OCI-LY1 (cell line): ENCODE results near the gene PTPRT.

ENCODE experiments used
- EZH2 ChIP-seq: fragments of 200-600 bp; sonication (generic), shearing (Covaris generic); IDR thresholded peaks from 2 replicates; pipeline ENCODE4 v1.8.0; 2017; ENCODE audit warnings: borderline replicate concordance, mixed run types, mild to moderate bottlenecking, antibody characterized with exemption, low read length, moderate library complexity, mixed read lengths
- TF ChIP-seq, protein P1 (sequence below): fragments of 200-600 bp; sonication (generic), shearing (Covaris generic); IDR thresholded peaks from 2 replicates; pipeline ENCODE4 v1.5.1; 2017; ENCODE audit warnings: mild to moderate bottlenecking, antibody characterized with exemption, low read length, moderate library complexity, mixed read lengths

DNA sequence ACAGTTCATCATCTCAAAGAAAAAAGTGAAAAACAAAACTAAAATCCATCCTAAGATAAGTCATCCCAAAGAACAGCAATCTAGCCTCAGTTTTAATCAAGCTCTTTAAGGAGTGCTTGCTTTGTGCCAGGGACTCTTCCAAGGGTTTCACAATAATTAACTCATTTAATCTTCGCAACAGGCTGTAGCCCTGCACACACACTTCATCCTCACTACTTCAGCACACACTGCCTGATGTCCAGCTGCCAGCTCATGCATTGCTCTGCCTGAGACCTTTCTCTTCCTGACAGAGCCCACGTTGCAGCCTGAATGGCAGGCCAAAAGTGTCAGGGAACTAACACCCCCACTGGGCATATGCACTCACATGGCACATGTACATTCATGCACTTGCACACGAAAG is 21.2 kb upstream of the PTPRT start:
- TF ChIP-seq, protein P1, sequence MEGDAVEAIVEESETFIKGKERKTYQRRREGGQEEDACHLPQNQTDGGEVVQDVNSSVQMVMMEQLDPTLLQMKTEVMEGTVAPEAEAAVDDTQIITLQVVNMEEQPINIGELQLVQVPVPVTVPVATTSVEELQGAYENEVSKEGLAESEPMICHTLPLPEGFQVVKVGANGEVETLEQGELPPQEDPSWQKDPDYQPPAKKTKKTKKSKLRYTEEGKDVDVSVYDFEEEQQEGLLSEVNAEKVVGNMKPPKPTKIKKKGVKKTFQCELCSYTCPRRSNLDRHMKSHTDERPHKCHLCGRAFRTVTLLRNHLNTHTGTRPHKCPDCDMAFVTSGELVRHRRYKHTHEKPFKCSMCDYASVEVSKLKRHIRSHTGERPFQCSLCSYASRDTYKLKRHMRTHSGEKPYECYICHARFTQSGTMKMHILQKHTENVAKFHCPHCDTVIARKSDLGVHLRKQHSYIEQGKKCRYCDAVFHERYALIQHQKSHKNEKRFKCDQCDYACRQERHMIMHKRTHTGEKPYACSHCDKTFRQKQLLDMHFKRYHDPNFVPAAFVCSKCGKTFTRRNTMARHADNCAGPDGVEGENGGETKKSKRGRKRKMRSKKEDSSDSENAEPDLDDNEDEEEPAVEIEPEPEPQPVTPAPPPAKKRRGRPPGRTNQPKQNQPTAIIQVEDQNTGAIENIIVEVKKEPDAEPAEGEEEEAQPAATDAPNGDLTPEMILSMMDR: no peak
- no peak for TF ChIP-seq EZH2
